Anterior cingulate cortex (tissue), 58 donors: ENCODE data around the gene LDB2.

Experiments used
- DNase-seq, 58 donors: peaks; one replicate each; lab custom pipeline; 2025; lab: John Stamatoyannopoulos, UW

Gene LDB2

GRCh38 chr4:16846540-16847117 is 51.8 kb downstream of the LDB2 start:
- DNase-seq = no peak

- DNase-seq = peak in 8 of 58 donors; percentile 10 to 44 (median 22)
Observed at GRCh38 chr4:16844816-16845586, 53.4 kb downstream of the LDB2 start.

GRCh38 chr4:16843831-16844508 is 54.5 kb downstream of the LDB2 start:
- DNase-seq = no peak

GRCh38 chr4:16838226-16838875 is 60.1 kb downstream of the LDB2 start:
- no peak for DNase-seq

GRCh38 chr4:16837475-16837874 is 61.0 kb downstream of the LDB2 start:
- DNase-seq = no peak

GRCh38 chr4:16836324-16836723 is 62.1 kb downstream of the LDB2 start:
- no peak for DNase-seq

- DNase-seq = no peak
Observed at GRCh38 chr4:16835597-16836247, 62.7 kb downstream of the LDB2 start.

GRCh38 chr4:16834814-16835213 is 63.6 kb downstream of the LDB2 start:
- DNase-seq = no peak

GRCh38 chr4:16833722-16834121 is 64.7 kb downstream of the LDB2 start:
- no peak for DNase-seq

- DNase-seq = peak in 1 of 58 donors; percentile 15
Observed at GRCh38 chr4:16830081-16830480, 68.4 kb downstream of the LDB2 start.

- peak in 4 of 58 donors; percentile 3 to 37 (median 6) for DNase-seq
Observed at GRCh38 chr4:16827794-16828724, 70.4 kb downstream of the LDB2 start.

- peak in 3 of 58 donors; percentile 9 to 19 (median 13) for DNase-seq
Observed at GRCh38 chr4:16827045-16827444, 71.4 kb downstream of the LDB2 start.

GRCh38 chr4:16826406-16826910 is 72.0 kb downstream of the LDB2 start:
- no peak for DNase-seq

- DNase-seq = peak in 7 of 58 donors; percentile 2 to 53 (median 12)
Observed at GRCh38 chr4:16824278-16824806, 74.1 kb downstream of the LDB2 start.

GRCh38 chr4:16820329-16820728 is 78.1 kb downstream of the LDB2 start:
- no peak for DNase-seq

- DNase-seq = no peak
Observed at GRCh38 chr4:16819652-16820051, 78.8 kb downstream of the LDB2 start.

GRCh38 chr4:16818005-16818404 is 80.4 kb downstream of the LDB2 start:
- DNase-seq = no peak

GRCh38 chr4:16817286-16817685 is 81.2 kb downstream of the LDB2 start:
- no peak for DNase-seq

- no peak for DNase-seq
Observed at GRCh38 chr4:16814361-16814760, 84.1 kb downstream of the LDB2 start.
